Activated T-cell treated with anti-CD3 and anti-CD28 coated beads for 4 hours (primary cell): ENCODE data around the gene BCL2L13.
"Not testable (repeated sequence)": the region's sequence is repeated elsewhere in the genome, so short reads cannot be mapped to it uniquely, and the experiment has no call there.

Experiments used
- DNase-seq: peaks from one replicate; pipeline ENCODE4 v3.0.0-alpha.2; 2020

The BCL2L13 gene

DNA sequence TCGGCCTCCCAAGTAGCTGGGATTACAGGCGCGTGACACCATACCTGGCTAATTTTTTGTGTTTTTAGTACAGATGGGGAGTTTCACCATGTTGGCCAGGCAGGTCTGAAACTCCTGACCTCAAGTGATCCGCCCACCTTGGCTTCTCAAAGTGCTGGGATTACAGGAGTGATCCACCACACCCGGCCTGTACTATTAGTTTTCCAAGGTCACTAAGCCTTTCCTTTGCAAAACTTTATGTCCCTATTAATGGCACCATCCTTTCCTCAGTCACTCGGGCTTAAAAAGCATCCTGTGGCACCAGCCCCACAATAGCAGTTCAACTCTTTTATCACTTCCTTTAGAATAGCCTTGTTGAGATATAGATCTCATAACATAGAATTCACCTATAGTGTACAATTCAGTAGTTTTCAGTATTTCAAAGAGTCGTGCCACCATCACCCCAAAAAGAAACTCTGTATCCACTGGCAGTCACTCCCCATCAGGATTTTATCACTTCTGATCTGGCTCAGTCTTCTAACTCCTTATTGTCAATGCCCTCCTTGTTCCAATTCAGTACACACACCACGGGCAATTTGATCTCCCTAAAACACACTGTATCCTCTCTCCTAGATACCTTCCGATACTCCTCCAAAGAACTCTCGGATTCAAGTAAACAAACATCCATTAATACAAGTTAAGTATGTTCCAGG lies 921 bp upstream of the BCL2L13 start:
- no peak for DNase-seq

DNA sequence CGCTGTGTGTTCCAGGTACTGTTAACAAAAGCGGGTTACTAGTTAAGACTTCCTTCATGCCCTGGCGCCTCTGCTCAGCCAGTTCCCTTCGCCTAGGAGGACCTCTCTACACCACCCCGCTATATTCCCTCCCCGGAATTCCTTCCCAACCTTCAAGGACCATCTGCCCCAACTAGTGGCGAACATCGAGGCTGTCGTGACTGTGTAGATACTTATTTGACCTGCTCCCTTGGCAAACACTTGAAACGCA lies 450 bp upstream of the BCL2L13 start:
- DNase-seq = no peak

DNA sequence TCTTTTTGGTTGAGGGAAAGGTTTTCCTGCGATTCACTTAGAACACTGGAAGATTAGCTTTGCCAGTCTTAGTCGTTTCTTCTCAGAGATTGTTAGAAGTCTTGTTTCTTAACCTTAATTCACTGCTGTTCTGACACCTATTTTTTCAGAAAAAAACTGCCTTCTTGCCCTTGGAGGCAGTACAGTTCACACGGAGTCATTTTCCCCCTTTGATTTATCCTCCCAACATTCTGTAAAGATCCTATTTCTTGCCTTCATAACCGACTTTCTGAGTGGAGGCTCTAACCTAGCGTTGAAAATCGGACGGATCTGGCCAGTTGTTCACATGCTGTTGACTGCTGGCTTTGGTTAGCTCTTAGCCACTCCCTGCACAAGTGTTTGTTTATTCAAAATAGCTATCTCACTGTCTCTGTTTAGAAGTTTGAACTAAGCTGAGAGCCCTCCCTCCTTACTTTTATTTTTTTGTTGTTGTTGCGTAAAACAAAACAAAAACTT lies 737 bp downstream of the BCL2L13 start:
- DNase-seq = no peak

DNA sequence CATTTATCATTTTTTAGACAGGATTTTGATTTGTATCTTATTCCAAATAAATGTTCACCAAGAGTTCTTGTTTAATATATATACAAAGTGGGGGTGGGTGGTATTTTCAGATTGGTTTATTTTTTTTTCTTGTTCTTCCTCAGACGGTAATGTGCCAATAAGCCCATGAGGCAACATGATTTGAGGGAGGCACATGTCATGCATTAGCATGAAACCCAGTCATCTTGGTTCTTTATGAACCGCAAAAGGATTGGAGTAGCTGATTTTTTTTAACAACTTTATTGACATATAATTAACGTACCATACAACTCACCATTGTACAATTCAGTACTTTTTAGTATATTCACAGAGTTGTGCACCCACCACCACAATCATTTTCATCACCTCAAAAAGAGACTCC lies 2.7 kb downstream of the BCL2L13 start:
- no peak for DNase-seq

DNA sequence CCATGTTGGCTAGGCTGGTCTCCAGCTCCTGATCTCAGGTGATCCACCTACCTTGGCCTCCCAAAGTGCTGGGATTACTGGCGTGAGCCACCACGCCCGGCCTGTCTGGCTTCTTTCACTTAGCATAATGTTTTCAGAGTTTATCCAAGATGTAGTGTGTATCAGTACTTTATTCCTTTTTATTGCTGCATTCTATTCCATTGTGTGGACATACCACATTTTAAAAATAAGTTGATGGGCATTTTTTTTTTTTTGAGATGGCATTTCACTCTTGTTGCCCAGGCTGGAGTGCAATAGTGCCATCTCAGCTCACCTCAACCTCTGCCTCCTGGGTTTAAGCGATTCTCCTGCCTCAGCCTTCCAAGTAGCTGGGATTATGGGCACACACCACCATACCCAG lies 3.8 kb downstream of the BCL2L13 start:
- not testable (repeated sequence) for DNase-seq

DNA sequence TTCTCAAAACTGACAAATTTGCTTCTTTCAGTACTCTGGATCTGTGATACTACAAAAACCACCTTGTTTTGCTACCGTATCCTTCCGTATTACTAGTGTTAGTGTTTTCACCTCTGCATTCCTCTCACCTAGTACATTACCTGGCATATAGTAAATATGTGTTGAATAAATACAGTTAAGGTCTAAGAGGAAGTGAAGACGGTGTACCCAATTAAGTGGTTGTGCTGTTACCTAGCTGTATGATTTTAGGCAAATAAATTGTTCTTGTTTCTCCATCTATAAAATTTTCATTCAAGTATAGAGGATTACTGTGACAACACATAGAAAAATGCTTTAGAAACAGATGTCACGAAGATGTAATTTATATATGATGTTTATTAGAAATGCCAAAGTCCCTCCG lies 8.9 kb downstream of the BCL2L13 start:
- no peak for DNase-seq

DNA sequence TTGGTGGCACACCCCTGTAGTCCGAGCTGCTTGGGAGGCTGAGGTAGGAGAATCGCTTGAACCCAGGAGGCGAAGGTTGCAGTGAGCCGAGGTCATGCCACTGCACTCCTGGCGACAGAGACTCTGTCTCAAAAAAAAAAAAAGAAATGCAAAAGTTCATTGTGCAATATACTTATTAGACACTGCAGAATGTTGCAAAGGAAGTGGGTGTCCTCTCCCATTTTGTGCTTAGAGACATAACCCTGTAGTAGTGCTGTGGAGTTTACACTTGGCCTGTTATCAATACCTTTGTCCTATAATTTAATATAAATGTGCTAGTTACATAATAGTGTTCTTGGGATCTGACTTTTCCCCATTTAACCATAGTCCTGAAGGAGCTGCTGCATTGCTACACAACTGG lies 9.4 kb downstream of the BCL2L13 start:
- no peak for DNase-seq

DNA sequence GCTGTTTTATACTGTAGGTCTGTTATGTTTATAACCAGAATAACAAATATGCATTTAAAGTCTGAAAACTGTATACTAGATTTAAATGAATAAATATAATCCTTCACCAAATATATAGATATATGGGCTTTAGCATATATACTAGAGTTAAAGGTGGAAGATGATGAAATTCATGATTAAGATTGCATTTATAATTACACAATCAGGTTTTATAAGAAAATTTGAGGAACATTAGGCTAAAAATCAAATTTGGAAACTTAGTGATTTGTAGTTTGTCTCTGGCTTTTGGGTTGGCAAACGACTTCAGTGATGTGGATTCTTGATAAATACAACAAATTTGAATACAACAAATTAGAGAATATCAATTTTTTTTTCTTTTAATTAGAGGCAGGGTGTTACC lies 10.0 kb downstream of the BCL2L13 start:
- no peak for DNase-seq

DNA sequence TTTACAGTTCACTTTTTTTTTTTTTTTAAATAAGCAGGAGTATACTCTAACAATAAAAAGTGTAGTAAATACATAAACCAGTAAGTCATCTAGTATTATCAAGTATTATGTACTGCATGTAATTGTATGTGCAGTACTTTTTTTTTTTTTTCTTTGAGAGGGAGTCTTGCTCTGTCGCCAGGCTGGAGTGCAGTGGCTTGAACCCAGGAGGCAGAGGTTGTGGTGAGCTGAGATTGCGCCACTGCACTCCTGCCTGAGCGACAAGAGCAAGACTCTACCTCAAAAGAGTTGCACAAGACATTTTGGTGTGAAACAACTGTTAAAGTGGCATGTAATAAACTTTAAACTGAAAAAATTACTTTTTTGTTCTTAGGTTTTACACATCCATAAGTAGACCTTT lies 16.7 kb downstream of the BCL2L13 start:
- no peak for DNase-seq

DNA sequence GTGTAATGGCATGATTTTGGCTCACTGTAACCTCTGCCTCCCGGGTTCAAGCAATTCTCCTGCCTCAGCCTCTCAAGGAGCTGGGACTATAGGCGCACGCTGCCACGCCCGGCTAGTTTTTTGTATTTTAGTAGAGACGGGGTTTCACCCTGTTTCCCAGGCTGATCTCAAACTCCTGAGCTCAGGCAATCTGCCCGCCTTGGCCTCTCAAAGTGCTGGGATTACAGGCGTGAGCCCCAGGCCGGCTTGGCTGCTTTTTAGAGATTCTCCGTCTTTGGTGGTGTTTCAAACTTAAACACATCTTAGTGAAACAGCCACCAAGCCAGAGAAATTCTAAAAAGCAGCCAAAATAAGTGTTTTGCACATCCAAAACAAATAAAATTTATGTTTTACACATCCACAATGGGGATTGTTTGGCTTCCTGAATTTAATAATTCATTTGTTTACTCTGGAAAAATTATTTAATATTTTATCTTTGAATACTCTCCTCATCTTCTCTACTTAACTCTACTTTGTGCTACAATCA lies 18.4 kb downstream of the BCL2L13 start:
- DNase-seq = no peak

DNA sequence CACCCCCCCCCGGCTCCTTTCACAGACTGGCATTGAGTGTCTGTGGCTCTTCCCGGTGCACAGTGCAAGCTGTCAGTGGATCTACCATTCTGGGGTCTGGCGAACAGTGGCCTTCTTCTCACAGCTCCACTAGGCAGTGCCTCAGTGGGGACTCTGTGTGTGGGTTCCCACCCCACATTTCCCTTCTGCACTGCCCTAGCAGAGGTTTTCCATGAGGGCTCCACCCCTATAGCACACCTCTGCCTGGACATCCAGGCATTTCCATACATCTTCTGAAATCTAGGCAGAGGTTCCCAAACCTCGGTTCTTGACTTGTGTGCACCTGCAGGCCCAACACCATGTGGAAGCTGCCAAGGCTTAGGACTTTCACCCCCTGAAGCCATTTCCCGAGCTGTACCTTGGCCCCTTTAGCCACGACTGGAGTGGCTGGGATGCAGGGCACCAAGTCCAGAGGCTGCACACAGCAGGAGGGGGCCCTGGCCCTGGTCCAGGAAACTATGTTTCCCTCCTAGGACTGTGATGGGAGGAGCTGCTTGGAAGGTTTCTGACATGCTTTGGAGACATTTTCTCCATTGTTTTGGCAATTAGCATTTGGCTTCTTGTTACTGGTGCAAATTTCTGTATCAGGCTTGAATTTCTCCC lies 26.0 kb downstream of the BCL2L13 start:
- DNase-seq = no peak

DNA sequence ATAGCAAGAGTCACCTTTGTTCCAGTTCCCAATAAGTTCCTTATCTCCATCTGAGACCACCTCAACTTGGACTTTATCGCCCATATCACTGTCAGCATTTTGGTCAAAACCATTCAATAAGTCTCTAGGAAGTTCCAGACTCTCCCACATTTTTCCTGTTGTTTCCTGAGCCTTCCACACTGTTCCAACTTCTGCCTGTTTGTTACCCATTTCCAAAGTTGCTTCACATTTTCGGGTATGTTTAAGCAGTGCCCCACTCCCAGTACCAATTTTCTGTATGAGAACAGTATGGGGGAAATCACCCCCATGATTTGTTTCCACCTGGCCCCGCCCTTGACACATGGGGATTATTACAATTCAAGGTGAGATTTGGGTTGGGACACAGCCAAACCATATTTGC lies 26.7 kb downstream of the BCL2L13 start:
- no peak for DNase-seq

DNA sequence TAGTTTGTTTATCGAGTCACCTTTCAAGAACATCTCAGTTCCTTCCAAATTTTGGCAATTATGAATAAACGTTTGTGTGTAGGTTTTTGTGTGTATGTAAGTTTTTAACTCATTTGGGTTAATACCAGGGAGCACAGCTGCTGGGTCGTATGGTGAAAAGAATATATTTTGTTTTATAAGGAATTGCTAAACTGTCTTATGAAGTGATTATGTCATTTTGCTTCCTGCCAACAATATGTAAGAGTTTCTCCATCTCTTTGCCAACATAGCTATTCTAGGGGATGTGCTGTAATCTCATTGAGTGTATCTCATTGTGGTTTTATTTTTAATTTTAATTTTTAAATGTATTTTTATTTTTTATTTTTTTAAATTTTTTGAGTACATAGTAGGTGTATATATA lies 27.3 kb downstream of the BCL2L13 start:
- no peak for DNase-seq

DNA sequence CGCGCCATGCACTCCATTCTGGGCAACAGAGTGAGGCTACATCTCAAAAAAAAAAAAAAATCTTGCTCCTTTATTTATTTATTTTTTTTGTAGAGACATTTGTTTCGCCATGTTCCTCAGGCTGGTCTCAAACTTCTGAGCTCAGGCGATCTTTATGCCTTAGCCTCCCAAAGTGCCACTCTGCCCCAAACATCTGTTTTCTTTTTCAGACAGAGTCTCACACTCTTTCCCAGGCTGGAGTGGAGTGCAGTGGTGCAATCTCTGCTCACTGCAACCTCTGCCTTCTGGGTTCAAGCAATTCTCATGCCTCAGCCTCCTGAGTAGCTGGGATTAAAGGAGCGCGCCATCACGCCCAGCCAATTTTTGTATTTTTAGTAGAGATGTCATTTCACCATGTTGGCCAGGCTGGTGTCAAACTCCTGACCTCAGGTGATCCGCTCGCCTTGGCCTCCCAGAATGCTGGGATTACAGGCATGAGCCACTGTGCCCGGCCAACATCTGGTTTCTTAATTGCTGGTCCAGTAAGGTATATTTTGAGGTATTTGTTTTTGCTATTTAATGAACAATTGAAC lies 33.0 kb downstream of the BCL2L13 start:
- not testable (repeated sequence) for DNase-seq

DNA sequence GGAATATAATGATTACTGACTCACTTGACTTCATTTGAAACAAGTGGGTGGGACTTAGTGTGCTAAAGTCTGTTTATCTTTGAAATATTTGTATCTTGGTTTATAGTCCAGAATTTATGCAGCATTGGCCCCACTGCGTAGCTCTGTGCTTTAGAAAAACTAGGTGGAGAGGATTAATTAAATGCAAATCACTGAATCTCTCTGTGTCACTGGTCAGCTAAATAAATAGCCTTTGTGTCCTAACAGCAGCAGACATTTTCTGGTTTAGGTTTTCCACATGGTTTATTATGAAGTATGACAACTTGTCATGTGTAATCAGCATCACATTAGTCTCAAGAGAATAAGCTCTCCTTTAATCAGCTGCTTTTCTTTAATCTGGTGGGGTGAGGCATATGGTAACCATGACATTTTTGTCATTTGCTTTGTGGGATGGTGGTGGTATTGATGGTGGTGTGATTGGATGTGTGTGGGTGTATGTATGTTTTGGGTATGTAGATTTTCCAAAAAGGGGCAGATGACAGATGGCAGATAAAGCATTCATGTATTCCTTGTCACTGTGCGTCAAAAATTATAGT lies 33.9 kb downstream of the BCL2L13 start:
- no peak for DNase-seq

DNA sequence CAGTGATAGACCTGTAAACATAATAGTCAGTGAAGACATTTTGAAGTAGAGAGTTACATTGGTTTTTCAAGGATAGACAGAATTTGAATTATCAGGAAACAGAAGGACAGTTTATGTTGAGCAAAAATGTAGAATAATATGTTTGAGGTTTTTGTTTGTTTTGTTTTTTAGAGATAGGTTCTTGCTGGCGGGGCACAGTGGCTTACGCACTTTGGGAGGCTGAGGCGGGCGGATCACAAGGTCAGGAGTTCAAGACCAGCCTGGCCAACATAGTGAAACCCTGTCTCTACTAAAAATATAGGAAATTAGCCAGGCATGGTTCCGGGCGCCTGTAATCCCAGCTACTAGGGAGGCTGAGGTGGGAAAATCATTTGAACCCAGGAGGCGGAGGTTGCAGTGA lies 35.6 kb downstream of the BCL2L13 start:
- DNase-seq = no peak

DNA sequence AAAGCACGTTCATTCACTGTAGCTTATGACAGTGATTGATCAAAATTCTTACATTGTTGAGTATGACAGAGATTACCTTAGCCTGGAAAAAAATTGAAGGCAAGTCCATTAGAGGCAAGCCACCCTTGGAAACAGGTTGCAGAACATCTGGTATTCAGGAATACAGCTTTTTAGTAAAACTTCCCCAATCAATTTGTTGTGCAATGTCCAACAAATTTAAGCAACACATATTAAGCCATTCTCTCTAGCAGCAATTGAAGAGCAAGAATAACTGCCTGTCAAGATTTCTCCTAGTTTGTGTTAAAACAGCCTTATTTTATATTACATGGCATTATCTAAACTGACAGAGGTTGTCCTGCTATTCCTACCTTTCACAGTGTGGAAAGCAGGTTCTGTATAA lies 37.0 kb downstream of the BCL2L13 start:
- DNase-seq = no peak

DNA sequence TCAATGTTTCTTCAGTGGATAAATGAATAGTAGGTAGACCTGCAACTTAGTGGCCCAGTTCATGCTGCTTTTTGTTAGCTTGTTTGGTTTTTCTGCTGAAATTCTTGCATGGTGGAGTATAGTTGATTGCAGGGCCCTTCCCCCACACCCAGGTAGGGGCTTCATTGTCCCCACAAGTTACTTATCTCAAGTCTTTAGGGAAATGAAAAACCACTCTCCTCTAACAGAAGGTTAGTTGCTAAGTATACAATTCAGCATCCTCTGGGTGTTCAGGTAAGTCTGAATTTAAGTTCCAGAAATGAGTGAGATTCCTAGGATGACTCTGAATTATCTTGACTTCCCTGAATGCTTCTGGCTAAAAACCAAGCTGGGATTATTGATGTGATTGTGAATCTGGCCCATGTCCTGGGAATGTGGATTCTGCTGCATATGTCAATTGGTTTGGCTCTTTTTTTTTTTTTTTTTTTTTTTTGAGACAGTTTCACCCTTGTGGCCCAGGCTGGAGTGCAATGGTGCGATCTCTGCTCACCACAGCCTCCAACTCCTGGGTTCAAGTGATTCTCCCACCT lies 40.3 kb downstream of the BCL2L13 start:
- DNase-seq = no peak

DNA sequence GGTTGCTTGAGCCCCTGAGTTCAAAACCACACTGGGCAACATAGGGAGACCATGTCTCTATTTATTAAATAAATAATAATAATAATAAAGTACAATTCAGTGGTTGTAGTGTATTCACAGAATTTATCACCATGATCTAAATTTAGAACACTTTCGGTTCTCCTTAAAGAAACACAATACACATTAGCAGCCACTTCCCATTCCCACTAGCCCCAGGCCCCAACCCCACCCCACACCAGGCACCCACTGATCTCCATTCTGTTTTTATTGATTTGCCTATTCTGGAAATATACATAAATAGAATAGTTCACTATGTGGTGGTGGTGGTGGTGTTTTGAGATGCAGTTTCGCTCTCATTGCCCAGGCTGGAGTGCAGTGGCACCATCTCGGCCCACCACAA lies 45.7 kb downstream of the BCL2L13 start:
- no peak for DNase-seq

DNA sequence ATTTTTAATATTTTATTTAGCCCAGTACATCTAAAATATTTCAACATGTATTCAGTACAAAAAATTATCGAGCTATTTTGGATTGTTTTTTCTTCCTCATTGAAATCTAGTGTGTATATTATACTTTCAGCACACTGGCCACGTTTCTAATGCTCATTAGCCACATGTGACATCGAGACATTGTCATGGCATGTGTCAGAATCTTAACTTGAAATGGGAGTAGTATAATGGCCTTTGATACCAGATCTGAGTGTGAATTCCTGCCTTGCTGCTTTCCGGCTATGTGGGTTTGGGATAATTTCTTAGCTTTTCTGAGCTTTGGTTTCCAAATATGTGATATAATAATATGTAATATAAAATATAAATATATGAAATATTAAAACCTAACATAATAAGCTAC lies 54.3 kb downstream of the BCL2L13 start:
- no peak for DNase-seq

DNA sequence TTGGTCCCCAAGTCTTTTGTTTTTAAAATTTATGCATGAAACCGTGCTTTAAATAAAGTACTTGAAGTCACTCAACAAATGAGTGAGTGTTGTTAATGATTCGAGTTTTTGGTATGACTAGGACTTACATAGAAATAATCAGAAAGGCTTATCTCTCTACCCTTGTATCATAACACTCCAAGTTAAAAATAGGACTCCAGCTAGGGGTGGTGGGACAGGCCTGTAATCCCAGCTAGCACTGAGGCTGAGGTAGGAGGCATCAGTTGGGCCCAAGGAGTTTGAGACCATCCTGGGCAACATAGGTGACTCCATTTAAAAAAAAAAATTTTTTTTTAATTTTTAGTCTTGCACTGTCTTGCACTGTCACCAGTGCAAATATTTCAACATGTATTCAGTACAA lies 55.6 kb downstream of the BCL2L13 start:
- DNase-seq = no peak

DNA sequence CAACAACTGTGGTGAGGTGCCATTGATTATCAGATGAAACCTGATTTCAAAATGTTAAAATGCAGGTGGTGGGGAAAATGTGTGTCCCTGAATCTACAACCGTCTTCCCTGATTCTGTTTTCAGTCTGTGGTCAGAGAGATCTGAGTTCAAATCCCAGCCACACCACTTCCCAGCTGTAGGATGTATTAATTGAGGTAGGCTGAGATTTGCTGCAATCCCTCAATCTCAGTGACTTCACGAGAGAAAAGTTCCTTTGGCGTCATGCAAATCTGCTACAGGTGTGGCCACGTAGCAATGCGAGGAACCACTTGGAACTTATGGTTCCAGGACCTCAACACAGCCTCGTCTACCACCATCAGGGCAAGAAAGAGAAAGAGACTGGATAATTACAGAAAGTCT lies 56.2 kb downstream of the BCL2L13 start:
- DNase-seq = no peak

DNA sequence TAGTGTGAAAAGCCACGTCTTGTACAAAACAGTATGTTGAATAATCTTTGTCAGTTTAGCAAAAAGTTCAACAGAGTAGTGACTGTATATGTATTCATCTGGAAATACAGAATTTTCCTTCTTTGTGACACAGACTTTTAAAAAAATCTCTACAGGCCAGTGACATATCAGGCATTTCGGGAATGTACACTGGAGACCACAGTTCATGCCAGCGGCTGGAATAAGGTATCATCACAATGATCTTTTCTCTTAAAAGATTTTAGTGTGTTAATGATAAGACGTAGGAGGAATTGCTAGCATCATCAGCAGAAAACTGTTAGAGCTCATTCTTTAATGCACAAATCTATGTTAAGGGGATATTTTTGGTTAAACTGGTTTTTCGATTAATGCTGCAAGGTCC lies 57.4 kb downstream of the BCL2L13 start:
- DNase-seq = no peak

DNA sequence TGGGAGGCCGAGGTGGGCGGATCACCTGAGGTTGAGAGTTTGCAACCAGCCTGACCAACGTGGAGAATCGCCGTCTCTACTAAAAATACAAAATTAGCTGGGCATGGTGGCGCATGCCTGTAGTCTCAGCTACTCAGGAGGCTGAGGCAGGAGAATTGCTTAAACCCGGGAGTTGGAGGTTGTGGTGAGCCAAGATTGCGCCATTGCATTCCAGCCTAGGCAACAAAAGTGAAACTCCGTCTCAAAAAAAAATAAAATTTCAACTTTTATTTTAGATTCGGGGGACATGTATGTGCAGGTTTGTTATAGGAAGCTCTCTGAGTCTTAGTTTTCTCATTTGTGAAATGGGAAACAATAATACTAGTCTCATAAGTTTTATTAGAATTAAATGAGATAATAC lies 58.6 kb downstream of the BCL2L13 start:
- DNase-seq = not testable (repeated sequence)
